ENCODE measurements around the gene PTPRN2.

DNA sequence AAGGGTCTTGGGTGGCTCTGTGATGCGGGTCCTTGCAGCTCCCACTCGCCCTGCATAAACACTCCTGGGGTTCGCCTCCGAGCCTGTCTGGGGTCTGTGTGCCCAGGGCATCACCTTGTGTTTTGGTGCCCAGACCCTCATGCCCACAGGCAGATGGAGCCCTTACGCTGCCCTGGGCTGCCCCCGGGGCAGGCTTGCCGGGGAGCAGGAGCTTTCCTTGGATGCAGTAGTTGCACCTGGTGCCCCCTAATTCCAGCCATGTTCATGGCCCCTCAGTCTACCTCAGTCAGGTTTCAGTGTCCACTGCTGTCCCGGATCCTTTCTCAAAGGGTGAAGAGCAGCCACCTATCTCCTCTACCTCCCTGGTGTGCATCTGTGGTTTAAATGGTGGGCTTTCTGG lies 396.0 kb downstream of the PTPRN2 start:
- TF ChIP-seq SP1 (IDR thresholded peaks at IDR 0.05) (no peak), BHLHE40 (IDR thresholded peaks at IDR 0.05; ENCODE audit: borderline replicate concordance) (no peak), HDGF (IDR thresholded peaks at IDR 0.05; ENCODE audit: borderline replicate concordance) (no peak), NFRKB (IDR thresholded peaks at IDR 0.05) (no peak), SUZ12 (IDR thresholded peaks at IDR 0.05) (no peak), L3MBTL2 (conservative IDR thresholded peaks at IDR 0.05) (no peak), ZNF384 (IDR thresholded peaks at IDR 0.05) (no peak), FOXM1 (IDR thresholded peaks at IDR 0.05; ENCODE audit: borderline replicate concordance) (no peak), FOXK2 (IDR thresholded peaks at IDR 0.05) (no peak), FOXA1 (IDR thresholded peaks at IDR 0.05) (no peak), LEF1 (IDR thresholded peaks at IDR 0.05; ENCODE audit: borderline replicate concordance) (no peak), ARNT (IDR thresholded peaks at IDR 0.05) (no peak), TARDBP (IDR thresholded peaks at IDR 0.05) (no peak), PKNOX1 (IDR thresholded peaks at IDR 0.05) (no peak)
